Ishikawa (cell line): Measurements from ENCODE around the gene BOLL.

Source experiments
- CEBPB ChIP-seq: IDR thresholded peaks from 2 replicates; pipeline ENCODE4 v1.6.1; 2012
- CREB1 ChIP-seq: IDR thresholded peaks from 2 replicates; pipeline ENCODE4 v1.6.1; 2012; ENCODE audit warnings: low read depth
- EGR1 ChIP-seq: IDR thresholded peaks from 2 replicates; pipeline ENCODE4 v1.6.1; 2012
- EP300 ChIP-seq: IDR thresholded peaks from 2 replicates; pipeline ENCODE4 v1.6.1; 2012; ENCODE audit warnings: borderline replicate concordance
- FOXM1 ChIP-seq: IDR thresholded peaks from 2 replicates; pipeline ENCODE4 v1.6.1; 2012; ENCODE audit warnings: low read depth, borderline replicate concordance
- MAX ChIP-seq: IDR thresholded peaks from 2 replicates; pipeline ENCODE4 v1.6.1; 2012
- NFIC ChIP-seq: IDR thresholded peaks from 2 replicates; pipeline ENCODE4 v1.6.1; 2012
- RAD21 ChIP-seq: IDR thresholded peaks from 2 replicates; pipeline ENCODE4 v1.6.1; 2012; ENCODE audit warnings: low read depth
- REST ChIP-seq: IDR thresholded peaks from 2 replicates; pipeline ENCODE4 v1.6.1; 2012; ENCODE audit warnings: low read depth, mild to moderate bottlenecking
- TAF1 ChIP-seq: IDR thresholded peaks from 2 replicates; pipeline ENCODE4 v1.6.1; 2012; ENCODE audit warnings: low read depth, mild to moderate bottlenecking
- TCF12 ChIP-seq: IDR thresholded peaks from 2 replicates; pipeline ENCODE4 v1.6.1; 2012; ENCODE audit warnings: low read depth
- TEAD4 ChIP-seq: IDR thresholded peaks from 2 replicates; pipeline ENCODE4 v1.6.1; 2012
- USF1 ChIP-seq: IDR thresholded peaks from 2 replicates; pipeline ENCODE4 v1.6.1; 2012
- YY1 ChIP-seq: IDR thresholded peaks from 2 replicates; pipeline ENCODE4 v1.6.1; 2012; ENCODE audit warnings: low read depth
- ZBTB7A ChIP-seq: IDR thresholded peaks from 2 replicates; pipeline ENCODE4 v1.6.1; 2012; ENCODE audit warnings: low read depth

BOLL gene

GRCh38 chr2:197707316-197708213 is 77.6 kb downstream of the BOLL start:
- TF ChIP-seq EP300 (no peak), USF1 (no peak), NFIC (no peak), TAF1 (no peak), TCF12 (no peak), YY1 (no peak), ZBTB7A (no peak), REST (no peak), RAD21 (peak; percentile 46), TEAD4 (no peak), CEBPB (peak; percentile 13; the same call in 1 of the 2 replicates), CREB1 (no peak), MAX (no peak)

GRCh38 chr2:197706839-197707207 is 78.3 kb downstream of the BOLL start:
- TF ChIP-seq CEBPB (no peak), YY1 (no peak), CREB1 (no peak), USF1 (no peak), TCF12 (no peak), REST (no peak)

- TF ChIP-seq MAX: no peak
- TF ChIP-seq TCF12: no peak
- no peak for TF ChIP-seq TAF1
- TF ChIP-seq REST: no peak
- no peak for TF ChIP-seq ZBTB7A
- no peak for TF ChIP-seq TEAD4
- no peak for TF ChIP-seq YY1
- TF ChIP-seq CEBPB: no peak
- TF ChIP-seq EGR1: no peak
- TF ChIP-seq NFIC: no peak
- no peak for TF ChIP-seq CREB1
- TF ChIP-seq EP300: no peak
- no peak for TF ChIP-seq USF1
- no peak for TF ChIP-seq FOXM1
- TF ChIP-seq RAD21: no peak
These were observed 78.9 kb downstream of the BOLL start for GRCh38 chr2:197705912-197706838.
